Measurements from ENCODE around the gene NEK2.
A peak's percentile ranks its signal among the peaks of the same experiment; 100 is the strongest.
"Not testable (repeated sequence)": the region's sequence is repeated elsewhere in the genome, so short reads cannot be mapped to it uniquely, and the experiment has no call there.

NEK2 gene

DNA sequence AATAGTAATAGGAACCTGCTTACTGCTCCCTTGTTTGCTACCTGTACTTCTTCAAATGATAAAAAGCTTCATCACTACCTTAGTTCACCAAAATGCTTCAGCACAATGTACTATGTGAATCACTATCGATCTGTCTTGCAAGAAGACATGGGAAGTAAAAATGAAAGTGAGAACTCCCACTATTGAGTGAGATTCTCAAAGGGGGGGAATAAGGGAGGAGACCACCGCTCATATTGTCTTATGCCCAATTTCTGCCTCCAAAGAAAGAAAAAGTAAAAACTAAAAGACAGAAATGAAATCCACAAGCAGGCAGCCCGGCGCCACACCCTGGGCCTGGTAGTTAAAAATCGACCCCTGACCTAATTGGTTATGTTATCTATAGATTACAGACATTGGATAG lies 18.5 kb upstream of the NEK2 start:
- not testable (repeated sequence) for DNase-seq

DNA sequence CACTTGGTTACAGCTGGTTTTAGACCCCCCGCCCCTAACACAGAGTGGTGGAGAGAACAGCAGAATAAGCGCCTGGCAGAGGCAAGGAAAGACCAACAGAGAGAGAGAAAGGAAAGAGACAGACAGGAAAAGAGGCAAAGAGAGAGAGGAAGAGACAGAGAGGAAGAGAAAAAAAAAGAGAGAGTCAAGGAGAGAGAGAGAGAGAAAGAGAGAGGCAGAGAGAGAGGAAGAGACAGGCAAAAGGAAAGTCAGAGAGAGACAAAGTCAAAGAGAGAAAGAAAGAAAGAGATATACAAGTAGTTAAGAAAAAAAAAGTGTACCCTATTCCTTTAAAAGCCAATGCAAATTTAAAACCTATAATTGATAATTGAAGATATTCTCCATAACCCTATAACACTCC lies 13.0 kb upstream of the NEK2 start:
- no peak for DNase-seq

DNA sequence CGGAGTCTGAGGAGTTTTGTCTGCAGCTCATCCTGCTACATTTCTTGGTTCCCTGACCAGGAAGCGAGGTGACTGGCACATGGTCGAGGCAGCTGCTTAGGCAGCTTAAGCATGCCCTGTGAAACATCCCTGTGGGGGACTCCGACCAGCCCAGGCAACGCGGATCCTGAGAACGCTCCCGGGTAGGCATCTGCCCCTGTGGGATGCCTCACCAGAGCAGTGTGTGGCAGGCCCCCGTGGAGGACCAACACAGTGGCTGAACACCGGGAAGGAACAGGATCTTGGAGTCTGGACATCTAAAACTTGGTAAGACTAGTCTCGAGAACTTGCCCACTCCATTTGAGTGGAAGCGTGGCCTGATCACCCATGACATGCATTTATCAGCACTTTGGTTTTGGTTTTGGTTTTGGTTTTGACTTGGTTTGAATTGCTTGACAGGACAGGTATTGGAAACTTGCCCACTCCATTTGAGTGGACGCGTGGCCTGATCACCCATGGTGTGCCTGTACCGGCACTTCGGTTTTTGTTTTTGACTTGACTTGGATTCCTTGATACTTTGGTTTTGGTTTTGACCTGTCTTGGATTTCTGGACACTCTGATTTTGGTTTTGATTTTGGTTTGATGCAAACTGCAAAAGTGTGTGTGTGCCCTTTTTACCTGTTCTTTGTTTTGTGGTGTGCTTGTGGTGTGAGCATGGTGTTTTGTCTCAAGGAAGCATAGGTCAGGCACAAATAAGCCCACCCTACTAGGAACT lies 12.2 kb upstream of the NEK2 start:
- DNase-seq = no peak

DNA sequence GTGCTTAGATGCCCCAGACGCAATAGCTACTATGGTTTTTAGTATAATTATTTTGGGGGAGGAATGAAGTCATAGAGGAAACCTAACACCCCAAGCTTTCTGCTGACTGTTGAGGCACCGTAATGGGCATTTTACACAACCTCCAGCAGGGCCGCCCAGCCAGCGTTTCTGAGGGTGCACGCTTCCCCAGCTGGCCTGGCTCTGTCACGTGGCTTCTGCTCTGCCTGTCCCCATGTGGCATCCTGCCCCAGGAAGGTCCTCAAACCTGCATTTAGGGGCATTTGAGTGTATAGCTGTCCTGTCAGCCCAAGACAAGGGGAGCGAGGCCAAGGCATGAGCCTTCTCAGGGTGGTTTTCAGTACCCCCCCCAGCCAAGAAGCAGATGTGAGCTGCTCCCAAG lies 10.4 kb upstream of the NEK2 start:
- DNase-seq = no peak

DNA sequence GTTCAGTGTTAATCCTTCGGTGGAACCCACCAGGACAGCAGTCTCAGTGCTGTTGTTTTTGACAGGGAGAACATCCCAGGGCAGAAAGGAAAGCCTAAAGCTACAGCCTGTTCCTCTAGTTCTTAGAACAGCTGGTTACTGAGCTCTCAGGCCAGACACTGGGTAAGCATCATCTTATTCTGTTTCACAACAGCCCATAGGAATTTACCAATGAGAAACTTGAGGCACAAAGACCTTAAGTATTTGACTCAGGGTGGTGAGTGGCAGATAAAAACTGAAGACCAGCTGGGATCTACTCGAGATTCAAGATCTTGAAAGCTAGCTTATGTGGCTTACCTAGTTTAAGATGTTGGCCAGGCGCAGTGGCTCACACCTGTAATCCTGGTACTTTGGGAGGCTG lies 9.4 kb upstream of the NEK2 start:
- no peak for DNase-seq

DNA sequence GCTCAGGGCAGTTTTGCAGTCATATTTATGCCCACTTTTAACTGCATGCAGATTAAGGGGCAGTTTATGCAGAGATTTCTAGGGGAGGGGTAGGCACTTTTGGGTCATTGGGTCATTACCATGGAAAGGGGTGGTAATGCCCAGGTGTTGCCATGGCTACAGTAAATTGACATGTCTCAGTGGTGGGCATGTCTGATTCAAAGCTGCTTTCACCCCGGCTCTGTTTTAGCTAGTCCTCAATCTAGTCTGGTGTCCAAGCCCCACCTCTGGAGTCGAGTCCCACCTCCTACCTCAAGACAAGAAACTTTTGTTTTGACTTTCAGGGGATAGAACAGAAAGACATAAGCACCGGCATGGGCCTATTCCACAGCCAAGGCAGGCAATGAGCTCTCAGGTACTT lies 8.9 kb upstream of the NEK2 start:
- DNase-seq = no peak

DNA sequence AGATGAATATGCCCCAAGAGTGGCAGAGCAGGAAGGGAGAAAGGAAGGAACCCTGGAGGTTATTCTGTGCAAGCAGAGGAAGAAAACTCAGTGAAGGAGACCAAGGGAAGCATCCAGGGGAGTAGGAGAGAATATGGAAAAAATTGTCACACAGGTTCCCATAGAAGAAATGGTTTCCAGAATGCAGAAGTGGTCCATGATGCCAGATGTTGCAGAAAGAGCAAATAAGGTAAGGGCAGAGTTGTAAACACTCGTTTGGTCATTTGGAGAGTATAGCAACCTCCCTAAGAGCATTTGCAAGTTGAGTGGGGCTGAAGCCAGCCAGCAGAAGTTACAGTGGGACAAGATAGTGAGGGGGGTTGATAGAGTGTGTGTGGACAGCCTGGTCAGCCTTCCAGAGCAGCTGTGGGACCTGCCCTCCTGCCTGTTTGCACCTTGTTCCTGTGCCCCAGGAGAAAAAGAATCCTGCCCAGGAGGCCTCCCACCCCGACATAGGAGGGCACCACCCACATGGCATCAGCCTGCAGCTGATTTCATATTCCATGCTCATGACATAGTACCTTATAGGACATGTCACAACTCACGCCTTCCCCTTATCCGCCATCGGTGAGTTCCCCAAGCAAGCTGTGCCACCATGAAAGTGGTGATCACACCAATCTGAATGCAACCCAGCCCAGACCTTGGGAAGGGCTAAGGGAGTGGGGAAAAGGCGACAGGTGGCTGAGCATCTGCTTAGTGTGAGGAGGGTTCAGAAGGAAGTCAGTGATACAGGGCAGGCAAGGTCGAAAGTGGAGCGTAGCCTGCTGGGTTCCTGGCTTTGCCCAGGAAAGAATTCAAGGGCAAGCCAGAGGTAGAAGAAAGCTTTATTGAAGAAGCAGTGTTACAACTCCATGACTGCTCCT lies 8.2 kb upstream of the NEK2 start:
- no peak for DNase-seq

DNA sequence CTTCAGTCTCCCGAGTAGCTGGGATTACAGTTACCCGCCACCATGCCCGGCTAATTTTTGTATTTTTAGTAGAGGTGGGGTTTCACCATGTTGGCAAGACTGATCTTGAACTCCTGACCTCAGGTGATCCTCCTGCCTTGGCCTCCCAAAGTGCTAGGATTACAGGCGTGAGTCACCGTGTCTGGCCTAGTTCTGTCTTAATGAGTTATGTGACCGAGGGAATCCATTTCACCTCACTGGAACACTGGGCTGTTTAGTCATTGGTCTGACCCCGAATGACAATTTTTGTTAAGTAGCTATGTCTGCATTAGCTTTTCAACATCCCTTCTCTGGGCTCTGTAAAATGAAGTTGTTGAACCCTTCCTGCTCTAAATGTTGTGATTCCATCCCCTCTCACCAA lies 6.8 kb upstream of the NEK2 start:
- DNase-seq = not testable (repeated sequence)

DNA sequence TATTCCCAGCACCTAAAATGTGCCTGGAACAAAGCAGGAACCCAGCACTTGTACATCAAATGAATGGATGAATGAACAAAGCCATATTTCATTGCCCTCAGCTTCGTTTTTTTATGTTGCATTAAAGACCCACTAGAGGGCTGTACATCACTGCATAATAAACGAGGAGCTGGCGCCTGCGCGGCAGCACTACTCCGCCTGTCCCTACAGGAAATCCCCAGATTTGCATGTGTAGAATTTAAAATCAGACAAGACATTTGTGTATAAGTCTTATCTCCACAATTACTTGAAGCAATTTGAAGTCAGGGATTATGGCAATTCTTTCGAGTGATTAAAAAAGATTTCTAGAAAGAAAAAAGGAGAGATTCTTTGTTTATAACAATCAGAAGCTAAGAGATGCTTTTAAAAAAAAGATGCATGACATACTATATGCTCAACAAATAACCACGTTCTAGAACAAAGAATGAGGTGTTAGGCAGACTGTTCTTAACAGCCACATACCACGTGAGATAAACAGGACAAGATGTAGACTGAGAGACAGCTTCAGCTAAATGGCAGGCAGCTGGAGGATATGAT lies 5.4 kb upstream of the NEK2 start:
- DNase-seq = peak; percentile 69

DNA sequence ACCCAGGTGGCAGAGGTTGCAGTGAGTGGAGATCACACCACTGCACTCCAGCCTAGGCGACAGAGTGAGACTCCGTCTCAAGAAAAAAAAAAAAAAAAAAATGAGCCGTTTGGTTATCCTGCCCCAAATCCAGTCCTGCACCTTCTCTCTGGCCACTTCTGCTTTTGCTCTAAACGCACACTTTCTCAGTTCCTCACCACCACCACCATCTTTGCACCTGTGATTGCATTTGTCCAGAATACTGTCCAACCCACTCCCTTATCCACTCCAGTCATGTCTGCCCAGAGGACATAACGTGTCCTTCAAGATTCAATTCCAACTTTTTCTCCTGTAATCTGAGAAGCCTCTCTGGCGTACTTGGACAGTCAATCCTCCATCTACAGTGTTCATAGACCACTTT lies 2.2 kb upstream of the NEK2 start:
- DNase-seq = no peak

DNA sequence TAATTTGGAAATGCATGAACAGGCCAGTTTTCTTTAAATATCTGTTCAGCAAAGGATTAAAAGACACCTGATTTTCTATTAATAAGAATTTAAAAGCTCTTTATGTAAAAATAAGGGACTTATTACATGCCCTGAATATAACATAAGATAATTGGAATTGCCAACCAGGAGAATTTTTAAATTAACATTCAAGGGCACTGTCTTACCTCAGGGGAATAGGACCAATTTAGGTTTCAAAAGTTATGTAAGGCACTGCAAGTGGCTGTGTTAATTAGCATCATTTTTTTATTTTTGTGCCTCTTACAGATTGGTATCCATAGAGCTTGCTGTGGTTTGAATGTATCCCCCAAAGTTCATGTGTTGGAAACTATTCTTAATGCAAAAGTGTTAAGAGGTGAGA lies 1.3 kb upstream of the NEK2 start:
- DNase-seq = no peak

DNA sequence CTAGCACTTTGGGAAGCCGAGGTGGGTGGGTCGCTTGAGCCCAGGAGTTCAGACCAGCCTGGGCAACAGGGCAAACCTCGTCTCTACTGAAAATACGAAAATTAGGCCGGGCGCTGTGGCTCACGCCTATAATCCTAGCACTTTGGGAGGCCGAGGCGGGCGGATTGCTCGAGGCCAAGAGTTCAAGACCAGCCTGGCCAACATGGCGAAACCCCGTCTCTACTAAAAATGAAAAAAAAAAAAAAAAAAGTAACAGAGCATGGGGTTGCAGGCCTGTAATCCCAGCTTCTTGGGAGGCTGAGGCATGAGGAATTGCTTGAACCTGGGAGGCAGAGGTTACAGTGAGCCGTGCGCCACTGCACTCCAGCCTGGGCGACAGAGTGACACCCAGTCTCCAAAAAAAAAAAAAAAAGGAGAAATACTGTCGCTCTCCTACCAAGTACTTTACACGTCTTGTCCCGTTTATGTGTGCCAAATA lies 724 bp upstream of the NEK2 start:
- DNase-seq = no peak

DNA sequence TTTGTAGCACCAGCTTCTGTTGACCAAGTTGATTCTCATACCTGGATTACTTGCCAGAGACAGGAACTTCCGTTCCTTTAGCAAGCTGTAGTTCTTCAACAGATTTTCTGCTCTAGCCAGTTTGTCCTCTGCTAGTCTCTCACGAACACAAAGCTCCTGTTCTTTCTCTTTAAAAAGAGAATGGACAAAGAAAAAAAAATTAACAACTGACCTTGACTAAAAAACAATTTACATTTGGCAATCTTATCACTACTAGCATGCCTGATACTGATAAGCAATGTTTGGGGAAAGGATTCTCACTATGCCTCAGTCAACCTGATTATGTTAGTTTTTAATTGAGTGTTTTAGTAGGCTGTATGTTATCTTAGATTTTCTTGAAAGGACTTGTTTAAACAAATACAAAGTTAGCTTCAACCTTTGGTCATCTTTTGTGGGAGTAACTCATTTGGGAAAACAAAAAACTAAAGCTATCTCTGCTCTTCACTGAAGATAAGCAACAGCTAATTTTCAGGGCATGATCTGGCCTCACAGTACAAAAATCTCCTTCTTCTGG lies 8.3 kb downstream of the NEK2 start:
- no peak for DNase-seq

DNA sequence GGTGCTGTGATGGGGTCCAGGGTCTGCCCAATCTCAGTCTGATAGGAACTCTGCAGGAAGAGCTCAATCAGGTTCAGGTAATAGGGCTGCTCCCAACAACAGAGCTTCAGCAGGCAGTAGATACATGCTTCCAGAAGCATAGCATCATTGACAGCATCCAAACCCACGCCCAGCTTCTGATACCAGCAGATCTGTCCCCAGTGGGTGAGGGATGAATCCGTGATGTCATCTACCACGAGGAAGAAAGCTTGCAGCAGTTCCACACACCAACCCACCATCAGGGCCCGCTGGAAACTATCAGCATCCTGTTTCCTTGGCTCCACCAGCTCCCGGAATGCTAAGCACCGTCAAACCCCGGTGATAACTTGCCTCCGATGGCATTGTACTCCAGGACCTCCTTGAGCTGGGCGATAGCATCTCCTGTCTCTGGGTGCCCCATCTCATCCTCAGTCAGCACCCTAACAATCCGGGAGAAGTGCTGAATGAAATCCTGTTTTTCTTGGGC lies 14.7 kb downstream of the NEK2 start:
- DNase-seq = no peak

DNA sequence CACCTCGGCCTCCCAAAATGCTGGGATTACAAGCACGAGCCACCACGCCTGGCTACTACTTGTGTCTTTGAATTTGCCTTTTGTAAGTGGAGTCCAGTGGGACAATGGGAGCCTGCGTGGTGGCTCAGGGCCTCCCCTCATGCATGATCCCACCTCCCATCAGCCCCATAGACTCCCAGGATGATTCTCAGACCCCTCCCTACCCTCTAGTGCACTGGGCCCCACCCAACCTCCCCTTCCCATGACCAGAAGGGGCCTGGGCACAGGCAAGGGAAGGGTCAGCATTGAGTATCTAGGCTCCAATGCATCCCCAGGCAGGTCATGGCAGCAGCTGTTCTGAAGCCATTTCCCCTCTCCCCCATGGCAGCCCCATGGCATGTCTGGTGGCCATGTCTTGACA lies 18.7 kb downstream of the NEK2 start:
- DNase-seq = no peak

DNA sequence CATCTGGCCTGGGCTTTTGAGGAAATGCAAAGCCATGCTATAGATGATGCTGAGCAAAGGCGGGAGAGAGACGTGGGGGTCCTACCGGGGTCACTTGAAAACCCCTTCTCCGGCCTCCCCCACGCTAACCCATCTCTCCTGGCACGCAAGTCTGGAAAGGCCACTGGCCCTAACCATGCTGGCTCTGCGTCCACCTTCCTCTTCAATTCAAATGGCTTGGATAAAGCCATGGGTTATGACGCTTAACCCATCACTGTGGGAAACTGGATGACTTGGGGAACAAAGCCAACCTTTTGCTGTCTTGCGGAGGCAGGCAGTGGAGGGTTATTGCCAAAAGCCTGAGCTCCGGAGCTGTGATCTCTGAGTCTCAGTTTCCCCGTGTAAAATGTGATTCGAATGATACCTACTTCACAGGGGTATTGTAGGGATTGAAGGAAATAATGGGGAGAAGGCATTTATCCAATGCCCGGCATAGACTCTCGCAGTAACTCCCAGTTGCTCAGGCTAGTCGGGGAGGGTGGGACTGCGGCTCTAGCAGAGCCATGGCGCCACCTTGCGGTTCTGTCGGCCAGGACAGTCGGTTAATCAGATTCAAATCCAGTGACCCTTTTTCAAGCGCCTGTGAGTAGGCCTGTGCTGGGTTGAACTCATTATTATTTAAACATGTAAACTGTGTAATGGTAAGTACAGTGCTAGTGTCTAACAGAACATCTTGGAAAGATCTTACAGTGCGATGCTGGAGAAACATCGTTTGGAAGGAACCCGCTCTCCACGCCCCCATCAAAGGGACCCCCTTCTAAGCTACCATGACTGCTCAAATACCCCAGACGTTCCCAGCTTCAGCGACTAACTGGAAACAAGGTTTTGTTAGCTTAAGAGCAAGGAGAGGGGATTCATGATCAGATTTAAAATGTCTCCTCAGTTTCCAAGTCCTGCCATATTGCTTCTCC lies 20.3 kb downstream of the NEK2 start:
- DNase-seq = peak; percentile 84

DNA sequence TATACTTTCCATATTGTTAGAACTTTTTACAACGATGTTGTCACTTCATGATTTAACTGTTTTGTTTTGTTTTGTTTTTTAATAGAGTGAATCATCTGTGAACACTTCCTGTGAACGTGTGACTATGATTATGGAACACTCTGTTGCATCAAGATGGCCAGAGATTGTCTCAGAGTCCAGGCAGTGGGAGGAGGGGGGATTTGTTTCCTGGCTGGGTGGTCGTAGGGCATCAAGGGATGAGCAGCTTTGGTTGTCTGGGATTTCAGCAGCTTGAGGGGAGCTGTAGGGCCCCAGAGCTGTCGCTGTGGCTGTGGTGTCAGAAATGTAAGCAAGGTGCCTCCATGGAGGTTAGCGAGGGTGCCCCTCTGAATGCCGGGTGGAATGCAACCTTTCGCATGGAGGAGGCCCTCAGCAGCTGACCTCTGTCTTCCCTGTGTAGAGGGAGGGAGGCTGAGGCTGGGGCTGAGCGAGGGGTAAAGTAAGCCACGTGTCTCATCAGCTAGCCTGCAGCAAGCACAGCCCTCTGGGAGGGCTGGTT lies 21.4 kb downstream of the NEK2 start:
- DNase-seq = no peak

DNA sequence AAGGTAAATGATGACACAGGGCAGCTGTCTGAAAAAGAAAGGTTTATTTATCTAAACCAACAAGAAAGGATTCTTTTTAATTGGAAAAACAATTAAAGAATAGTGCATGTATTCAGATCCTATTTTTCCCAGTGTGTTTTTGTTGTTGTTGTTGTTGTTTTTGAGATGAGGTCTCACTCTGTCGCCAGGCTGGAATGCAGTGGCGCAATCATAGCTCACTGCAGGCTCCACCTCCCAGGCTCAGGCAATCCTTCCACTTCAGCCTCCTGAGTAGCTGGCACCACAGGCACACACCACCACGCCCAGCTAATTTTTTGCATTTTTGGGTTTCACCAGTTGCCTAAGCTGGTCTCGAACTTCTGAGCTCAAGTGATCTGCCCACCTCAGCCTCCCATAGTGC lies 22.1 kb downstream of the NEK2 start:
- DNase-seq = no peak

DNA sequence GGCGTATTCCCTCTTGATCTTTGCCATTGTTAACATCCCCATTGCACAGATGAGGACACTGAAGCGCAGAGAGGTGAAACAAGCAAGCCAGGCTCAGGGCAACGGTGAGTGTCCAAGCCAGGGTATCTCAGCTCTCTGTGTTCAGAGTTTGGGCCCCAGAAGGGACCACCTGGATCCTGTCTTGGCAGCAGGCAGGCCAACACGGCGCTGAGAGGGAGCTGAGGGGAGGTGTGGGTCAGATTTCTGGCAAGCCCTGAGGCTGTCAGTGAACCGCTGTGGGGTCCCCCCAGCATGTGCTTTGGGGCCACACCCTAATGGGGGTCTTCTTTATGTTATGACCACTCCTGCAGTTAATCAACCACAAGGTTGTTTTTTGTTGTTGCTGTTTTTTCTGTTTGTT lies 23.1 kb downstream of the NEK2 start:
- DNase-seq = no peak

DNA sequence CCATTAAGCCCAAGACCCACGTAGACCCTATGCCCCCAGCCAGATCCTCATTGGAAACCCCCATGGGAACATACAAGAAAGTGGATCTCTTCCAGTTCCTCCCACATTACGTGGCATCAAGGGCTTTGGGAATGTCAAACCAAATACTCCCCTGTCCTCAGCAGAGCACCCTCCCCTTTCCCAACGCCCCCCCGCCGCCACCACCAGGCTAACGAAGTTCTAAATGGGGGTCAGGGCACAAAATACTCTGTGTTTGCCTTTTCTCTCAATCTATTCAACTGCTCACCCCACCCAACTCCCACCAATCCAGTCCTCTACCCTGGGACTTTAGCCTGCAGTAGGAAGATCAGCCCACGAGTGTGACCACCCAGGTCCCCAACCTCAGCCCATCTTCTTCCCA lies 24.5 kb downstream of the NEK2 start:
- no peak for DNase-seq

DNA sequence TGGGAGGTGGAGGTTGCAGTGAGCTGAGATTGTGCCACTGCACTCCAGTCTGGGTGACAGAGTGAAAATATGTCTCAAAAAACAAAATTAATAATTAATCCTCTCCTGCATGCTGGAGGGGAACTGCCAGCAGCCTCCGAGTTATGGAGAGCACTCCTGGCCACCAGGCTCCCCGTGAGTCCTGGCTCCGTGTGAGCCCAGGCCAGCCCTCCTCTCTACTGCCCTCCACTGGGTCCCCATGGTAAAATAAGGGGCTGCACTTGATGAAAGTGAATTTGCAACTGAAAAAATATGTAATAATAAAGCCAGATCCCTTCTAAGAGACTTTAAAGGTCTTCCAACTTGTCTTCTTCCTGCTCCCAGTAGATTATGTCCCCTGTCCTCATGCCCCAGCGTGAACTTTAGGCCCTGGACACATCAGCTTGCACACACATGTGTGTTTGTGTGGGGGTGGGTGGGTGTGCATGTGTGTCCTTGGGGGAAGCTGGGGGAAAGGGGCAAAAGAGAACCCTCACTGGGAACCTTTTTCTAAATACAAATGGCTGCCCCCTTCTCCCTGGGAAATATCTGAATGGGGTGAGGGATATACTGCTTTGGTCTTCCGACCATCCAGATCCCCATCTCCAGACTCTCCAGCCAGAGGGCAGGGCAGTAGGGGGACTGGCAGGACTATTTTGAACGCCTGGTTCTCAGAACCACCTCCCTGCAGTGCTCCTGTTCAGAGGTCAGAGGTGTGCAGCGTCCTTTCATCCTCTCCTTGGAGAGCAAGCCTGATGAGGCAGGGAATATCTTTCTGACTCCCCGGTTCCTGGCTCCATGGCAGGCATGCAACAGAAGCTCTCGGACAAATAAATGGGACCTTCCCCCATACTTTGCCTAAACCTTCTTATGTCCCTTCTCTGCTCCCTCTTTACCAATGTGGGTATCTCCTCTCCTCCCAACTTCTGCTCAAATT lies 26.2 kb downstream of the NEK2 start:
- no peak for DNase-seq

Measured in activated CD4-positive, alpha-beta T cell treated with anti-CD3 and anti-CD28 coated beads, Interleukin-2, amount 50 U/mL, for 1 hour (primary cell).